ENCODE measurements around the gene HAND2.

The HAND2 gene

GRCh38 chr4:173485164-173485563 lies 44.9 kb downstream of the HAND2 start:
- H3K9me3 ChIP-seq (ENCODE audit: insufficient read depth, low read length): no peaks in the 10 kb centered on the region
- no peaks in the 10 kb centered on the region for H4K20me1 ChIP-seq (ENCODE audit: low read depth, low read length)
- H3K36me3 ChIP-seq (ENCODE audit: low read length): no peaks in the 10 kb centered on the region
- H3K27ac ChIP-seq (ENCODE audit: low read depth, low read length): no peak overlapping the region
- no peak overlapping the region for H3K4me3 ChIP-seq (ENCODE audit: insufficient read depth, low read length, poor library complexity, severe bottlenecking)
- no peaks in the 10 kb centered on the region for H3K79me2 ChIP-seq (ENCODE audit: insufficient read depth, low read length)
- H3K27me3 ChIP-seq (ENCODE audit: low read length): no peaks in the 10 kb centered on the region
- no peak for TF ChIP-seq CTCF (IDR thresholded peaks at IDR 0.05; ENCODE audit: insufficient read depth, low read length, poor library complexity, severe bottlenecking)
- TF ChIP-seq EZH2phosphoT487 (conservative IDR thresholded peaks at IDR 0.05; ENCODE audit: low read length): no peak
- H3K9ac ChIP-seq (ENCODE audit: low read length): no peak overlapping the region
- H3K9me2 ChIP-seq (replicated peaks; ENCODE audit: insufficient read depth, low read length): no peaks in the 10 kb centered on the region
- no peaks in the 10 kb centered on the region for H3F3A ChIP-seq (ENCODE audit: insufficient read depth)
- no peak overlapping the region for H3K4me2 ChIP-seq (ENCODE audit: low read depth, low read length, poor library complexity, severe bottlenecking)
- H2AFZ ChIP-seq (ENCODE audit: low read depth, low read length, severe bottlenecking): no peak overlapping the region

DNA sequence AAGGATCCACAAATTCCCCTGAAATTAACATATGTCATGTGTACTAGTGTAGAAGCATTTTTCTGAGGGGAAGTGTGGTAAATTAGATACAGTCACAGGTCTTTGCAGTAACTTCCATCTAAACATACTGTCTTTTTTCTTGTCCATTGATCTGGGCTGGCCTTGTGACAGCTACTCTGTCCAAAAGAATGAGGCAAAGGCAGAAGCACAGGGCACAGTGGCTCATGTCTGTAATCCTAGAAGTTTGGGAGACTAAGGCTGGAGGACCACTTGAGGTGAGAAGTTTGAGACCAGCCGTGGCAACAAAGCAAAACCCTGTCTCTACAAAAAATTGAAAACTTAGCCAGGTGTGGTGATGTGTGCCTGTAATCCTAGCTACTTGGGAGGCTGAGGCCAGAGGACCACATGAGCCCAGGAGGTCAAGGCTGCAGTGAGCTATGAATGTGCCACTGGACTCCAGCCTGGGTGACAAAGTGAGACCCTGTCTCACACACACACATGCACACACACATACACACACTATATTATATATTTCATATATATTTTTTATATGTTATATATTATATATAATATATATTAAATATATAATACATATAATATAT lies 47.6 kb downstream of the HAND2 start:
- Histone ChIP-seq H2AFZ (ENCODE audit: low read depth, low read length, severe bottlenecking) (no peak overlapping the region), H3K4me2 (ENCODE audit: low read depth, low read length, poor library complexity, severe bottlenecking) (no peak overlapping the region), H3K9me2 (replicated peaks; ENCODE audit: insufficient read depth, low read length) (no peaks in the 10 kb centered on the region), H3K9me3 (ENCODE audit: insufficient read depth, low read length) (no peaks in the 10 kb centered on the region), H3K27me3 (ENCODE audit: low read length) (no peaks in the 10 kb centered on the region), H3K9ac (ENCODE audit: low read length) (no peak overlapping the region), H4K20me1 (ENCODE audit: low read depth, low read length) (no peaks in the 10 kb centered on the region), H3K4me3 (ENCODE audit: insufficient read depth, low read length, poor library complexity, severe bottlenecking) (no peak overlapping the region), H3K36me3 (ENCODE audit: low read length) (no peaks in the 10 kb centered on the region), H3K79me2 (ENCODE audit: insufficient read depth, low read length) (no peaks in the 10 kb centered on the region), H3K27ac (ENCODE audit: low read depth, low read length) (no peak overlapping the region), H3F3A (ENCODE audit: insufficient read depth) (no peaks in the 10 kb centered on the region)
- TF ChIP-seq CTCF (IDR thresholded peaks at IDR 0.05; ENCODE audit: insufficient read depth, low read length, poor library complexity, severe bottlenecking) (no peak), EZH2phosphoT487 (conservative IDR thresholded peaks at IDR 0.05; ENCODE audit: low read length) (no peak)

GRCh38 chr4:173478913-173479283 lies 51.1 kb downstream of the HAND2 start:
- H3K27ac ChIP-seq (ENCODE audit: low read depth, low read length): no peak overlapping the region
- no peaks in the 10 kb centered on the region for H3K27me3 ChIP-seq (ENCODE audit: low read length)
- TF ChIP-seq EZH2phosphoT487 (conservative IDR thresholded peaks at IDR 0.05; ENCODE audit: low read length): no peak
- TF ChIP-seq CTCF (IDR thresholded peaks at IDR 0.05; ENCODE audit: insufficient read depth, low read length, poor library complexity, severe bottlenecking): no peak
- H3K4me2 ChIP-seq (ENCODE audit: low read depth, low read length, poor library complexity, severe bottlenecking): no peak overlapping the region
- no peaks in the 10 kb centered on the region for H3K36me3 ChIP-seq (ENCODE audit: low read length)
- no peaks in the 10 kb centered on the region for H3K79me2 ChIP-seq (ENCODE audit: insufficient read depth, low read length)
- H3F3A ChIP-seq (ENCODE audit: insufficient read depth): no peaks in the 10 kb centered on the region
- H3K9me3 ChIP-seq (ENCODE audit: insufficient read depth, low read length): no peaks in the 10 kb centered on the region
- no peaks in the 10 kb centered on the region for H3K9me2 ChIP-seq (replicated peaks; ENCODE audit: insufficient read depth, low read length)
- no peak overlapping the region for H3K4me3 ChIP-seq (ENCODE audit: insufficient read depth, low read length, poor library complexity, severe bottlenecking)
- H4K20me1 ChIP-seq (ENCODE audit: low read depth, low read length): no peaks in the 10 kb centered on the region
- no peak overlapping the region for H3K9ac ChIP-seq (ENCODE audit: low read length)
- H2AFZ ChIP-seq (ENCODE audit: low read depth, low read length, severe bottlenecking): no peak overlapping the region

All from SU-DHL-6 (cell line).